ENCODE results near the gene TEX14. TPM values are rescaled to one million over a fixed set of nuclear protein-coding genes. Genes with fewer than 3 reads are reported as not detected.
"Not testable (repeated sequence)": the region's sequence is repeated elsewhere in the genome, so short reads cannot be mapped to it uniquely, and the experiment has no call there.

The TEX14 gene
- polyA plus RNA-seq, 1 donor (not counting 4 experiments of a cell fraction or from before 2014, with no cell fraction given): 0.16 TPM

- Histone ChIP-seq H3K4me2 (ENCODE audit: control insufficient read depth, extremely low read depth, insufficient read depth, low read depth, low read length) (peak overlapping the region; percentile 64), H3K36me3 (ENCODE audit: control insufficient read depth in 2 of 2, extremely low read depth in 1 of 2, insufficient read depth in 2 of 2, low read length in 2 of 2) (no peaks in the 10 kb centered on the region), H3K27ac (ENCODE audit: control insufficient read depth, insufficient read depth, low read length) (peak overlapping the region; percentile 78), H3K9me1 (ENCODE audit: control insufficient read depth, extremely low read depth, insufficient read depth, low read length) (no peaks in the 10 kb centered on the region), H3K4me3 (ENCODE audit: control insufficient read depth in 2 of 3, extremely low read depth in 1 of 3, insufficient read depth in 2 of 3, low read depth in 1 of 3, low read length in 3 of 3) (peak overlapping the region in 1 of 3 experiments; percentile 49), H2AFZ (ENCODE audit: control insufficient read depth, low read length) (no peak overlapping the region), H3K79me2 (ENCODE audit: control insufficient read depth, insufficient read depth, low read length) (no peaks in the 10 kb centered on the region), H3K27me3 (ENCODE audit: control insufficient read depth, extremely low read depth, insufficient read depth, low read length) (no peaks in the 10 kb centered on the region), H4K20me1 (ENCODE audit: control insufficient read depth, extremely low read depth, insufficient read depth, low read length) (no peaks in the 10 kb centered on the region), H3K4me1 (ENCODE audit: control insufficient read depth, extremely low read depth, insufficient read depth, low read length) (no peaks in the 10 kb centered on the region), H3K9me3 (ENCODE audit: control insufficient read depth, low read depth, low read length) (no peaks in the 10 kb centered on the region), H3K9ac (ENCODE audit: control insufficient read depth, extremely low read depth, insufficient read depth, low read length) (peak overlapping the region; percentile 69)
- no peak for DNase-seq (ENCODE audit: low read depth, low spot score)
- dilution Hi-C loops (cut with MboI; ENCODE audit: extremely low pct_ligation_motif_present, low sequenced_read_pairs): no loop called here
- TF ChIP-seq EZH2 (IDR thresholded peaks at IDR 0.05; ENCODE audit: low read length) (no peak), CTCF (optimal IDR thresholded peaks at IDR 0.05 in 1 of 3, IDR thresholded peaks at IDR 0.05 in 1 of 3, conservative IDR thresholded peaks at IDR 0.05 in 1 of 3; ENCODE audit: extremely low read depth in 1 of 3, insufficient read depth in 2 of 3, low read length in 3 of 3) (no peak)
- FAIRE-seq: no peak
These were observed 12.4 kb downstream of the TEX14 start for GRCh38 chr17:58679263-58680037.

- H3K4me1 ChIP-seq (ENCODE audit: control insufficient read depth, extremely low read depth, insufficient read depth, low read length); H3K27ac ChIP-seq (ENCODE audit: control insufficient read depth, insufficient read depth, low read length); H3K36me3 ChIP-seq (ENCODE audit: control insufficient read depth in 2 of 2, extremely low read depth in 1 of 2, insufficient read depth in 2 of 2, low read length in 2 of 2); H3K9me3 ChIP-seq (ENCODE audit: control insufficient read depth, low read depth, low read length); H2AFZ ChIP-seq (ENCODE audit: control insufficient read depth, low read length); FAIRE-seq; DNase-seq (ENCODE audit: low read depth, low spot score); H3K79me2 ChIP-seq (ENCODE audit: control insufficient read depth, insufficient read depth, low read length); H3K4me2 ChIP-seq (ENCODE audit: control insufficient read depth, extremely low read depth, insufficient read depth, low read depth, low read length); dilution Hi-C loops (cut with MboI; ENCODE audit: extremely low pct_ligation_motif_present, low sequenced_read_pairs); H4K20me1 ChIP-seq (ENCODE audit: control insufficient read depth, extremely low read depth, insufficient read depth, low read length); H3K4me3 ChIP-seq (ENCODE audit: control insufficient read depth in 2 of 3, extremely low read depth in 1 of 3, insufficient read depth in 2 of 3, low read depth in 1 of 3, low read length in 3 of 3); H3K9me1 ChIP-seq (ENCODE audit: control insufficient read depth, extremely low read depth, insufficient read depth, low read length); H3K9ac ChIP-seq (ENCODE audit: control insufficient read depth, extremely low read depth, insufficient read depth, low read length); H3K27me3 ChIP-seq (ENCODE audit: control insufficient read depth, extremely low read depth, insufficient read depth, low read length): not testable (repeated sequence)
These were observed 13.6 kb downstream of the TEX14 start for GRCh38 chr17:58678287-58678686.

All from keratinocyte (primary cell).